ENCODE data around the gene GAB3. TPM values are rescaled to one million over a fixed set of nuclear protein-coding genes. Genes with fewer than 3 reads are reported as not detected.

Gene GAB3
- total and polyA plus RNA-seq, 2 donors (not counting 1 experiment from before 2014, with no cell fraction given): 2.8 to 4.1 TPM

DNA sequence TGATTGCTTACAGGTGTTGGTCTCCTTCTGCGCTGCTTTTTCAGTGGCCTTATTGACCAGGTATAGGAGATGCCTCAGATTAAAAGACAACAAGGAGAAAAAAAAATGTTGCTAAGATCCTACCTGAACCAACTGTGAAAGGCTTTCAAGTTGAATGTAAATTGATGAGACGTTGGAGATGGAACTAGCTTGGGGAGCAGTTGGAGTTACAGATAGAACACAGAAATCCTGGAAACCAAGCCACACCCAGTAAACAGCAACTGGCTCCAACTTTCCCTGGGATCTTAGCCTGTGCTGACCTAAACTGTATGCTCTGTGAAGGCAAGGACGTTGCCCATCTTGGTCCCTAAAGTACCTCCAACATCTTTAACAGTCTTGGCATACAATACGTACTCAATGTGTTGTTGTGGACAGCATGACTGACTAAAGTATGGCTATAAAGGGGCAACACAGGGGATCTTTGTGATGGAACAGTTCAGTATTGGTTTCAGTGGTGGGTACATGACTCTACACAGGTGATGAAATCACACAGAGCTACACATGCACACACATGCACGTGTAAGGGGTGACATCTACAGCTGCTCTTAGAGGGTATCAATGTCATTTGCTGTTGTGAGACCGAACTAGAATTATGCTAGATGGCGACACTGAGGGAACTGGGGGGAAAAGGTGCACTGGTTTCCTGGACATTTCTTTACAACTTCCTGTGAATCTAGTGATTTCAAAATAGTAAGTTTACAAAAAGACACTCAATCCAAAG lies 22.3 kb downstream of the GAB3 start:
- no peak for DNase-seq (ENCODE audit: low read depth in 2 of 2)
- no peaks in the 10 kb centered on the region for H3K27me3 ChIP-seq (ENCODE audit: control insufficient read depth, insufficient read depth, low read length)
- H3K27ac ChIP-seq (ENCODE audit: insufficient read depth, low read length): no peak overlapping the region
- H3K9me3 ChIP-seq (ENCODE audit: control insufficient read depth, insufficient read depth, low read depth, low read length): no peaks in the 10 kb centered on the region
- H4K20me1 ChIP-seq (ENCODE audit: control insufficient read depth, extremely low read depth, insufficient read depth, low read length): no peaks in the 10 kb centered on the region
- H3K9ac ChIP-seq (ENCODE audit: insufficient read depth, low read length): no peak overlapping the region
- TF ChIP-seq EZH2 (IDR thresholded peaks at IDR 0.05; ENCODE audit: low read length, missing control alignments): no peak
- TF ChIP-seq, protein P1, sequence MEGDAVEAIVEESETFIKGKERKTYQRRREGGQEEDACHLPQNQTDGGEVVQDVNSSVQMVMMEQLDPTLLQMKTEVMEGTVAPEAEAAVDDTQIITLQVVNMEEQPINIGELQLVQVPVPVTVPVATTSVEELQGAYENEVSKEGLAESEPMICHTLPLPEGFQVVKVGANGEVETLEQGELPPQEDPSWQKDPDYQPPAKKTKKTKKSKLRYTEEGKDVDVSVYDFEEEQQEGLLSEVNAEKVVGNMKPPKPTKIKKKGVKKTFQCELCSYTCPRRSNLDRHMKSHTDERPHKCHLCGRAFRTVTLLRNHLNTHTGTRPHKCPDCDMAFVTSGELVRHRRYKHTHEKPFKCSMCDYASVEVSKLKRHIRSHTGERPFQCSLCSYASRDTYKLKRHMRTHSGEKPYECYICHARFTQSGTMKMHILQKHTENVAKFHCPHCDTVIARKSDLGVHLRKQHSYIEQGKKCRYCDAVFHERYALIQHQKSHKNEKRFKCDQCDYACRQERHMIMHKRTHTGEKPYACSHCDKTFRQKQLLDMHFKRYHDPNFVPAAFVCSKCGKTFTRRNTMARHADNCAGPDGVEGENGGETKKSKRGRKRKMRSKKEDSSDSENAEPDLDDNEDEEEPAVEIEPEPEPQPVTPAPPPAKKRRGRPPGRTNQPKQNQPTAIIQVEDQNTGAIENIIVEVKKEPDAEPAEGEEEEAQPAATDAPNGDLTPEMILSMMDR (conservative IDR thresholded peaks at IDR 0.05 in 1 of 2, IDR thresholded peaks at IDR 0.05 in 1 of 2; ENCODE audit: low read depth in 1 of 2, low read length in 2 of 2): no peak
- no peak overlapping the region for H2AFZ ChIP-seq (ENCODE audit: low read length)
- H3K4me1 ChIP-seq (ENCODE audit: control insufficient read depth, extremely low read depth, insufficient read depth, low read length): peaks cover 26% of the 10 kb centered on the region
- no peaks in the 10 kb centered on the region for H3K36me3 ChIP-seq (ENCODE audit: control insufficient read depth, insufficient read depth, low read length)
- no peak overlapping the region for H3K4me3 ChIP-seq (replicated peaks in 1 of 4; ENCODE audit: control extremely low read depth in 1 of 4, insufficient read depth in 1 of 4, low read depth in 3 of 4, low read length in 4 of 4)
- no peak overlapping the region for H3K4me2 ChIP-seq (ENCODE audit: extremely low read depth, insufficient read depth, low read length)
- H3K79me2 ChIP-seq (ENCODE audit: control insufficient read depth, insufficient read depth, low read length): no peaks in the 10 kb centered on the region

DNA sequence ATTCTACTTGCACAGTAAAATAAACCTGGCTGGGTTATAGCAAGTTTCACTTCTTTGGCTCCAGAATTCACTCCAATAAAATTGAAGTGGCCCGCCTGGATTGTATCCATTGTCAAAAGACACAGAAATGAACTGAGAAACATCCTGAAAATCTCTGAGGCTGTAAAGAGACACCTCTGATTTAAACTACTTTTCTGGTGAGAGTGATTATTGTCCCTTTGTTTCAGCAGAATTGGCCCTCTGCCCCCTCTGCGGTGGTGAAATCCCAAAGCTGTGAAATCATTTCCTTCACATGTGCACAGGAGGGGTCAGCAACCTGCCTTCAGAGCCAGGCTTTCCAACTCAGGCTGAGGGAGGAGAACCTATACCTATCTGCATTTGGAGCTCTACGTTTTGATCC lies 23.0 kb downstream of the GAB3 start:
- Histone ChIP-seq H3K4me3 (replicated peaks in 1 of 4; ENCODE audit: control extremely low read depth in 1 of 4, insufficient read depth in 1 of 4, low read depth in 3 of 4, low read length in 4 of 4) (no peak overlapping the region), H3K27ac (ENCODE audit: insufficient read depth, low read length) (peak overlapping the region; percentile 34), H3K36me3 (ENCODE audit: control insufficient read depth, insufficient read depth, low read length) (no peaks in the 10 kb centered on the region), H2AFZ (ENCODE audit: low read length) (no peak overlapping the region), H3K4me1 (ENCODE audit: control insufficient read depth, extremely low read depth, insufficient read depth, low read length) (peaks cover 19% of the 10 kb centered on the region), H3K4me2 (ENCODE audit: extremely low read depth, insufficient read depth, low read length) (no peak overlapping the region), H3K79me2 (ENCODE audit: control insufficient read depth, insufficient read depth, low read length) (no peaks in the 10 kb centered on the region), H4K20me1 (ENCODE audit: control insufficient read depth, extremely low read depth, insufficient read depth, low read length) (no peaks in the 10 kb centered on the region), H3K9me3 (ENCODE audit: control insufficient read depth, insufficient read depth, low read depth, low read length) (no peaks in the 10 kb centered on the region), H3K27me3 (ENCODE audit: control insufficient read depth, insufficient read depth, low read length) (no peaks in the 10 kb centered on the region), H3K9ac (ENCODE audit: insufficient read depth, low read length) (no peak overlapping the region)
- TF ChIP-seq, protein P1 (conservative IDR thresholded peaks at IDR 0.05 in 1 of 2, IDR thresholded peaks at IDR 0.05 in 1 of 2; ENCODE audit: low read depth in 1 of 2, low read length in 2 of 2): no peak
- no peak for TF ChIP-seq EZH2 (IDR thresholded peaks at IDR 0.05; ENCODE audit: low read length, missing control alignments)
- peak; percentile 60 to 77 for DNase-seq (ENCODE audit: low read depth in 2 of 2)

DNA sequence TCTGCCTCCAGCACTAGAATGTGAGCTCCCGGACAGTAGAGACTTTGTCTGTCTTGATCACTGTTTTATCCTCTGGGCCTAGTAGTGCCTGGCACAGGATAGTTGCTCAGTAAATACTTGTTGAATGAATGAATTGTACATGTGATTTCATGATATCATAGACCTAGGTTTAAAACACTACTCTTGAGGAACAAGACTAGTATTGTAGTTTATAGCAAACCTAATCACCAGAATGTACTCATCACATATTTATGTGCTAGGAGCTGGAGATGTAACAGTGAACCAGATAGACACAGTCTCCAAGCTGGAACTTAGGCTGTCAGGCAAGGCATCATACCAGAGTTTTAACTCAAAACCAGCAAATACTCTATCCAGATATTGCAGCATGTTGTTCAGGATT lies 23.5 kb downstream of the GAB3 start:
- H3K4me1 ChIP-seq (ENCODE audit: control insufficient read depth, extremely low read depth, insufficient read depth, low read length): peaks cover 16% of the 10 kb centered on the region
- no peak overlapping the region for H2AFZ ChIP-seq (ENCODE audit: low read length)
- H3K27ac ChIP-seq (ENCODE audit: insufficient read depth, low read length): peak overlapping the region; percentile 34
- H3K9me3 ChIP-seq (ENCODE audit: control insufficient read depth, insufficient read depth, low read depth, low read length): no peaks in the 10 kb centered on the region
- no peak overlapping the region for H3K4me2 ChIP-seq (ENCODE audit: extremely low read depth, insufficient read depth, low read length)
- no peak overlapping the region for H3K4me3 ChIP-seq (replicated peaks in 1 of 4; ENCODE audit: control extremely low read depth in 1 of 4, insufficient read depth in 1 of 4, low read depth in 3 of 4, low read length in 4 of 4)
- H3K27me3 ChIP-seq (ENCODE audit: control insufficient read depth, insufficient read depth, low read length): no peaks in the 10 kb centered on the region
- DNase-seq (ENCODE audit: low read depth in 2 of 2): peak in 1 of 2 donors; percentile 69
- no peaks in the 10 kb centered on the region for H3K36me3 ChIP-seq (ENCODE audit: control insufficient read depth, insufficient read depth, low read length)
- no peaks in the 10 kb centered on the region for H3K79me2 ChIP-seq (ENCODE audit: control insufficient read depth, insufficient read depth, low read length)
- no peaks in the 10 kb centered on the region for H4K20me1 ChIP-seq (ENCODE audit: control insufficient read depth, extremely low read depth, insufficient read depth, low read length)
- no peak overlapping the region for H3K9ac ChIP-seq (ENCODE audit: insufficient read depth, low read length)
- no peak for TF ChIP-seq EZH2 (IDR thresholded peaks at IDR 0.05; ENCODE audit: low read length, missing control alignments)
- TF ChIP-seq, protein P1 (conservative IDR thresholded peaks at IDR 0.05 in 1 of 2, IDR thresholded peaks at IDR 0.05 in 1 of 2; ENCODE audit: low read depth in 1 of 2, low read length in 2 of 2): no peak

All from fibroblast of lung (primary cell).